ENCODE measurements around the gene ZNF229.

DNA sequence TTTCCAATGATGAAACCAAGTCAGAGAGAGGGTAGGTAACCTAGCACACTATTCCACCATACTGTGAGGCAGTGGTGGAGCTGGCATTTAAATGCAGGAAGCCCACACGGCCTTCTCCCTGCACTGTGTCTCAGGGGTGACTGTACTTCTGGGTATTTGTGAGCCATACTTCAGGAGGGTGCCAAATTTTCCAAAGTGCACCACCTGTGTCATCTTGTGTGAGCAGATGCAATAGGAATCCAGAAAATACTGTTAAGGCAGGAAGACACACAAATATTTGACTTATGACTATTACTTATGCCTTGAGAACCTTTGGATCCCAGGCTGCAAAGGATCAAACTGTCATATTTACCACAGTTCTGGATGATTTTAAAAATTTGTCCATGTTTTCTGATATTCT lies 17.3 kb downstream of the ZNF229 start:
- no peak for TF ChIP-seq ZNF8 (CRISPR knock-in tag; IDR thresholded peaks at IDR 0.05)
- TF ChIP-seq, protein P1, sequence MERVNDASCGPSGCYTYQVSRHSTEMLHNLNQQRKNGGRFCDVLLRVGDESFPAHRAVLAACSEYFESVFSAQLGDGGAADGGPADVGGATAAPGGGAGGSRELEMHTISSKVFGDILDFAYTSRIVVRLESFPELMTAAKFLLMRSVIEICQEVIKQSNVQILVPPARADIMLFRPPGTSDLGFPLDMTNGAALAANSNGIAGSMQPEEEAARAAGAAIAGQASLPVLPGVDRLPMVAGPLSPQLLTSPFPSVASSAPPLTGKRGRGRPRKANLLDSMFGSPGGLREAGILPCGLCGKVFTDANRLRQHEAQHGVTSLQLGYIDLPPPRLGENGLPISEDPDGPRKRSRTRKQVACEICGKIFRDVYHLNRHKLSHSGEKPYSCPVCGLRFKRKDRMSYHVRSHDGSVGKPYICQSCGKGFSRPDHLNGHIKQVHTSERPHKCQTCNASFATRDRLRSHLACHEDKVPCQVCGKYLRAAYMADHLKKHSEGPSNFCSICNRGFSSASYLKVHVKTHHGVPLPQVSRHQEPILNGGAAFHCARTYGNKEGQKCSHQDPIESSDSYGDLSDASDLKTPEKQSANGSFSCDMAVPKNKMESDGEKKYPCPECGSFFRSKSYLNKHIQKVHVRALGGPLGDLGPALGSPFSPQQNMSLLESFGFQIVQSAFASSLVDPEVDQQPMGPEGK (CRISPR knock-in tag; IDR thresholded peaks at IDR 0.05; ENCODE audit: borderline replicate concordance): no peak
- TF ChIP-seq, protein P2, sequence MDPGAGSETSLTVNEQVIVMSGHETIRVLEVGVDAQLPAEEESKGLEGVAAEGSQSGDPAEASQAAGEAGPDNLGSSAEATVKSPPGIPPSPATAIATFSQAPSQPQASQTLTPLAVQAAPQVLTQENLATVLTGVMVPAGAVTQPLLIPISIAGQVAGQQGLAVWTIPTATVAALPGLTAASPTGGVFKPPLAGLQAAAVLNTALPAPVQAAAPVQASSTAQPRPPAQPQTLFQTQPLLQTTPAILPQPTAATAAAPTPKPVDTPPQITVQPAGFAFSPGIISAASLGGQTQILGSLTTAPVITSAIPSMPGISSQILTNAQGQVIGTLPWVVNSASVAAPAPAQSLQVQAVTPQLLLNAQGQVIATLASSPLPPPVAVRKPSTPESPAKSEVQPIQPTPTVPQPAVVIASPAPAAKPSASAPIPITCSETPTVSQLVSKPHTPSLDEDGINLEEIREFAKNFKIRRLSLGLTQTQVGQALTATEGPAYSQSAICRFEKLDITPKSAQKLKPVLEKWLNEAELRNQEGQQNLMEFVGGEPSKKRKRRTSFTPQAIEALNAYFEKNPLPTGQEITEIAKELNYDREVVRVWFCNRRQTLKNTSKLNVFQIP (CRISPR knock-in tag; IDR thresholded peaks at IDR 0.05; ENCODE audit: borderline replicate concordance, low read depth): no peak
- TF ChIP-seq, protein P3, sequence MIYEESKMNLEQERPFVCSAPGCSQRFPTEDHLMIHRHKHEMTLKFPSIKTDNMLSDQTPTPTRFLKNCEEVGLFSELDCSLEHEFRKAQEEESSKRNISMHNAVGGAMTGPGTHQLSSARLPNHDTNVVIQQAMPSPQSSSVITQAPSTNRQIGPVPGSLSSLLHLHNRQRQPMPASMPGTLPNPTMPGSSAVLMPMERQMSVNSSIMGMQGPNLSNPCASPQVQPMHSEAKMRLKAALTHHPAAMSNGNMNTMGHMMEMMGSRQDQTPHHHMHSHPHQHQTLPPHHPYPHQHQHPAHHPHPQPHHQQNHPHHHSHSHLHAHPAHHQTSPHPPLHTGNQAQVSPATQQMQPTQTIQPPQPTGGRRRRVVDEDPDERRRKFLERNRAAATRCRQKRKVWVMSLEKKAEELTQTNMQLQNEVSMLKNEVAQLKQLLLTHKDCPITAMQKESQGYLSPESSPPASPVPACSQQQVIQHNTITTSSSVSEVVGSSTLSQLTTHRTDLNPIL (CRISPR knock-in tag; IDR thresholded peaks at IDR 0.05; ENCODE audit: low read depth): no peak
- TF ChIP-seq ZC3H10 (CRISPR knock-in tag; IDR thresholded peaks at IDR 0.05): no peak
- no peak for TF ChIP-seq ESRRG (CRISPR knock-in tag; IDR thresholded peaks at IDR 0.05)
- no peak for TF ChIP-seq ARNTL (CRISPR knock-in tag; IDR thresholded peaks at IDR 0.05; ENCODE audit: borderline replicate concordance, low read depth)
- no peak for TF ChIP-seq BACH2 (CRISPR knock-in tag; IDR thresholded peaks at IDR 0.05; ENCODE audit: borderline replicate concordance)
- no peak for TF ChIP-seq ISL1 (CRISPR knock-in tag; IDR thresholded peaks at IDR 0.05)
- no peak for TF ChIP-seq SNAI2 (CRISPR knock-in tag; IDR thresholded peaks at IDR 0.05)
- TF ChIP-seq OSR1 (CRISPR knock-in tag; IDR thresholded peaks at IDR 0.05): no peak
- TF ChIP-seq TOX (CRISPR knock-in tag; IDR thresholded peaks at IDR 0.05; ENCODE audit: borderline replicate concordance): no peak
- TF ChIP-seq GLIS3 (CRISPR knock-in tag; IDR thresholded peaks at IDR 0.05): no peak
- no peak for TF ChIP-seq PPARA (CRISPR knock-in tag; IDR thresholded peaks at IDR 0.05; ENCODE audit: borderline replicate concordance)
